HG03039 (cell line): ENCODE data around the gene ZNF655.
A peak's percentile ranks its signal among the peaks of the same experiment; 100 is the strongest.

Source experiments
- ATAC-seq: cut with Tn5 transposase; IDR thresholded peaks from one replicate; pipeline ENCODE4 v1.9.1; 2021; ENCODE audit warnings: mild to moderate bottlenecking, moderate library complexity; ENCODE audit not compliant: unreplicated experiment

ZNF655 gene

GRCh38 chr7:99605527-99605926 lies 47.1 kb downstream of the ZNF655 start:
- no peak for ATAC-seq

- ATAC-seq = no peak
Observed at GRCh38 chr7:99606531-99606930, 48.1 kb downstream of the ZNF655 start.

- no peak for ATAC-seq
Observed at GRCh38 chr7:99607548-99607947, 49.1 kb downstream of the ZNF655 start.

- ATAC-seq = no peak
Observed at GRCh38 chr7:99614495-99614894, 56.1 kb downstream of the ZNF655 start.

- no peak for ATAC-seq
Observed at GRCh38 chr7:99615989-99616358, 57.5 kb downstream of the ZNF655 start.

- peak; percentile 87 for ATAC-seq
Observed at GRCh38 chr7:99616359-99617191, 58.1 kb downstream of the ZNF655 start, which contains the start of gene ZSCAN25. TSS of gene ZSCAN25 (plus strand) at chr7:99616946. CDS start at chr7:99619607, 2,661 bp downstream.

- ATAC-seq = no peak
Observed at GRCh38 chr7:99617192-99617781, 58.8 kb downstream of the ZNF655 start.

GRCh38 chr7:99618726-99619125 lies 60.3 kb downstream of the ZNF655 start:
- ATAC-seq = no peak

- ATAC-seq = no peak
Observed at GRCh38 chr7:99619571-99620130, 61.2 kb downstream of the ZNF655 start.

- ATAC-seq = no peak
Observed at GRCh38 chr7:99621271-99621670, 62.8 kb downstream of the ZNF655 start.

GRCh38 chr7:99622596-99622995 lies 64.2 kb downstream of the ZNF655 start:
- no peak for ATAC-seq

GRCh38 chr7:99623091-99623693 lies 64.8 kb downstream of the ZNF655 start:
- no peak for ATAC-seq

- ATAC-seq = no peak
Observed at GRCh38 chr7:99623702-99624447, 65.4 kb downstream of the ZNF655 start.

- ATAC-seq = no peak
Observed at GRCh38 chr7:99624484-99624883, 66.0 kb downstream of the ZNF655 start.

- ATAC-seq = no peak
Observed at GRCh38 chr7:99625321-99625720, 66.9 kb downstream of the ZNF655 start.

- ATAC-seq = no peak
Observed at GRCh38 chr7:99625961-99626360, 67.5 kb downstream of the ZNF655 start.
